GM18867 (cell line): ENCODE data around the gene KCNK18.
"Not testable (repeated sequence)": the region's sequence is repeated elsewhere in the genome, so short reads cannot be mapped to it uniquely, and the experiment has no call there.

ENCODE experiments used
- ATAC-seq: cut with Tn5 transposase; IDR thresholded peaks from one replicate; pipeline ENCODE4 v1.9.1; 2021; ENCODE audit warnings: mild to moderate bottlenecking, moderate library complexity; ENCODE audit not compliant: unreplicated experiment

The KCNK18 gene

GRCh38 chr10:117169480-117169879, 27.8 kb upstream of the KCNK18 start:
- no peak for ATAC-seq

GRCh38 chr10:117170244-117170643, 27.0 kb upstream of the KCNK18 start:
- no peak for ATAC-seq

DNA sequence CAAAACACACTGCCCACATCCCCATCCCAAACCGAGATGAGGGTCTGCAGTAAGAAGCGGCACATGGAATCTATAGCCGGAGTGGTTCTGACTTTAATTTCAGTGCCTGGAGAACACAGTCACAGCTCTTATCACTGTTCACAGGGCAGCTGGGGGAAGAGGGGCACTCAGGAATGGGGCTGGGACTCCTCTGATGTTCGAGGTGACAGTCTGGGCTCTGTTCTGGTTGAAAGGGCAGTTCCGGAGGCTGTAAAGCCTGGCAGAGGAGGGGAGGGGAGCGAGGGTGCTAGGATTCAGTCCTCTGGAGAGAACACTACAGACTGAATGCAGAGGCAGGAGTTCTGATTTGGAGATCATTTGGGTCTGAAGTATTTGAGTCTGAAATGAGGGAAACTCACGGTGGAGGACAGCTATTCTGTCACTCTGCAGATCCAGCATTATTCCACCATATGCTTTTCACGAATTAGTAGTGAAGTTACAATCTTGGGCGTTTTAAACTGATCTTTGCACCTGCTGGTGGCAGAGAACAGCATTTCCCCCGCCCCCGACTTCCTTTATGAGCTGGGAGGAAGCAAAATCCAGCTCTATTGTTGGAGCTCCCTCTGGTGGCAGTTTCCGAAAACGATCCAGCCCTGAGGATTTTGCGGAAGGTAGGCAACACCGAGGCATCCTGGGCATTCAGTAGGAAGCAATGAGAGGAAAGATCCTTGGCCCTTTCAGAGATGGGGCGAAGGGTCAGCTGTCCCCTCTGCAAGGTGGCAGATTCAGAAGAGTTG, 22.7 kb upstream of the KCNK18 start:
- ATAC-seq: peak; percentile 84

DNA sequence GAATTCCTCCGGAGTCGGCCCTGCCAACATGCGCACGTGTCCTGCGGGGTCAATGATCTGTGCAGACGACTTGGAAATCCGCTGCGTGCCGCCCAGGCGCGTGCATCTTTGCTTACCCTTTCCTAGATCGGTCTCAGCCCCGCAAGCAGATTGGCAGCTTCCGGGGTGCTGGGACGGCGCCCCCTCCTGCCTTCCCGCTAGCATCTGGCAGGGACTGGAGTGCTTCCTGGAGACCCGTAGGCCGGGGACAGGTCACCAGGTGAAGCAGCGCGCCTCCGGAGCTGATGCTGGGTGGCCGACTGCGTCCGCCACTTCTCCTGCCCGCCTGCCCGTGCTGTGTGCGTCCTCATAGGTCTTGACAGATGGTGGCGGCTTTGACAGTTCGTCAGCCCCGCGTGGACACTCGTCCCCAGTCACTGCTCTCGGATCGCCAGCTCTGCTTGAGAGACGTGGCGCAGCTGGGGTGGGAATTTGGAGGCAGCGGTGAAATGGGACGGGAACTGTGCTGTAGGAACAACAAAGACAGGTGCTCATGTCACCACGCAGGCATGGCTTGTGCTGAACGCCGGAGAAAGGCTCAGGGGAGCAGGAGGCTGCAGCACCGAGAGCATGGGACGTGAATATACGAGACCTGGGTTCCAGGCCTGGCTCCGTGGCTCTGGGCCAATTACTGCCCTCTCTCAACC, 21.9 kb upstream of the KCNK18 start:
- ATAC-seq: peak; percentile 42

- peak; percentile 69 for ATAC-seq
Measured at GRCh38 chr10:117175901-117176534, 21.3 kb upstream of the KCNK18 start.

- ATAC-seq: no peak
Measured at GRCh38 chr10:117178190-117178589, 19.1 kb upstream of the KCNK18 start.

- no peak for ATAC-seq
Measured at GRCh38 chr10:117184296-117184695, 13.0 kb upstream of the KCNK18 start.

- no peak for ATAC-seq
Measured at GRCh38 chr10:117184821-117185220, 12.5 kb upstream of the KCNK18 start.

DNA sequence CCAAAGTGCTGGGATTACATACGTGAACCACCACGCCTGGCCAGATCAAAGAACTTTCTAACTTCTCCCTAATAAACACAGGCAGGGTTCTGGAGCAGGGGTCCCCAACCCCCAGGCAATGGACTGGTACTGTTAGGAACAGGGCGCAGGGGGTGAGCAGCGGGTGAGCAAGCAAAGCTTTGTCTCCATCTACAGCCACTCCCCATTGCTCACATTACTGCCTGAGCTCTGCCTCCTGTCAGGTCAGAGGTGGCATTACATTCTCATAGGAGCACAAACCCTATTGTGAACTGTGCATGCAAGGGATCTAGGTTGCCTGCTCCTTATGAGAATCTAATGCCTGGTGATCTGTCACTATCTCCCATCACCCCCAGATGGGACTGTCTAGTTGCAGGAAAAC, 11.5 kb upstream of the KCNK18 start:
- ATAC-seq: not testable (repeated sequence)

- no peak for ATAC-seq
Measured at GRCh38 chr10:117186832-117187615, 10.3 kb upstream of the KCNK18 start.

DNA sequence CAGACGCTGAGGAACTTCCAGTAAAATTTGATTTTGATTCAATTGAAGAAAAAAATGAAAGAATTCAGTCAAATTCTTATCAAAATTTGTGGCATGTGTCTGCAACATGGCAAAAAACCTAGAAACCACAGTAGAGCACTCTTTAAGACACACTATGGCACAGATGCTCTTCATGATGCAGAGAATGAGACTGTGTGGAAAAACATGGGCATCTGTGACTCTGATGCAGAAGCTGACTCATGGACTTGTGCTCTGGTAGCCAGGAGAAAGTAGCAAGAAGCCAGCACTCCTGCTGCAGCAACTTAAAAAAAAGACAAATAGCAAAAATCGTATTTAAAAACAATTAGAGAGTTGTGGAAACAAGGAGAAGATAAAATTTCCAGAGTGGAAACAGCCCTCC, 8.9 kb upstream of the KCNK18 start:
- ATAC-seq: no peak

GRCh38 chr10:117189557-117189956, 7.7 kb upstream of the KCNK18 start:
- no peak for ATAC-seq

DNA sequence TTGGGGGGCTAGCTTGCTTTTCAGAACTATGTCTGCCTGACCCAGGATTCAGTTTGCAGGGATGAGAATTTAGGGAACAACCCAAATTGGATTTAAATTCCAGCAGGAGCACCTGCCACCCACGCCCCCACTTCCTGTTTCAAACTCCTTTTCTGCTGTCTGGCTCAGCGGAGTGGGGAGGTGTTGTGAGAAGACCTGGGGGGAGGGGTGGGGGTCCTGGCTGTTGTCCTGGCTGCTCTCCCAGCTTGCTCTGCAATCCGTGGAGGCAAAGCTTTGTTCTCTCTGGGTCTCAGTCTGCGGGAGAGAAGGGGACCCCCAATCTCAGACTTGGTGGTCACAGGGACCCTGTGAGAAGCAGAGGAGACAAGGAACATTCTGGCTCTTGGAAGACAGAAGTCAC, 799 bp downstream of the KCNK18 start:
- no peak for ATAC-seq

- ATAC-seq: no peak
Measured at GRCh38 chr10:117201826-117202225, 4.5 kb downstream of the KCNK18 start.

DNA sequence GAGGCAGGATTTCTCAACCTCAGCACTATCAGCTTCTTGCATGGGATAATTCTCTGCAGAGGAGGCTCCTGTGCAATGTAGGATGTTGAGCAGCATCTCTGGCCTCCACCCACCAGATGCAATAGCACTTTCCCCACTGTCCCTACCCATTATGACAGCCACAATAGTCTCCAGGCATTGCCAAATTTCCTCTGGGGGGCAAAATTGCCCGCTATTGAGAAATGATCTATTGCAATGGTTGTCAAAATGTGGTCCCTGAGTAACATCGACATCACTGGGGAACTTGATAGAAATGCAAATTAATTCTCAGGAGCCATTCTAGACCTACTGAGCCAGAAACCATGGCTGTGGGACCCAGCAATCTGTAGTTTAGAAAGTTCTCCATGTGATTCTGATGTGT, 7.0 kb downstream of the KCNK18 start:
- ATAC-seq: no peak

DNA sequence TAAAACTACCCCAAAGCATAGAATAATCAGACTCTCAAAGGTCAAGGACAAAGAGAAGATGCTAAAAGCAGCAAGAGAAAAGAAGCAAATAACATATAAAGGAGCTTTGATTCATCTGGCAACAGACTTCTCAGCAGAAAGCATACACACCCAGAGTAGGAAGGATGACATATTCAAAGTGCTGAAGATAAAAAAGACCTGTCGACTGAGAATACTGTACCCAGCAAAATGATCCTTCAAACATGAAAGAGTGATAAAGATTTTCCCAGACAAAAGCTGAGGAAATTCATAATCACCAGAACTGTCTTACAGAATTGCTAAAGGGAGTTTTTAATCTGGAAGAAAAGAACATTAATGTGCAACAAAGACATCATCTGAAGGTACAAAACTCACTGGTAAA, 14.9 kb downstream of the KCNK18 start:
- ATAC-seq: no peak

- no peak for ATAC-seq
Measured at GRCh38 chr10:117214401-117214800, 17.1 kb downstream of the KCNK18 start.

DNA sequence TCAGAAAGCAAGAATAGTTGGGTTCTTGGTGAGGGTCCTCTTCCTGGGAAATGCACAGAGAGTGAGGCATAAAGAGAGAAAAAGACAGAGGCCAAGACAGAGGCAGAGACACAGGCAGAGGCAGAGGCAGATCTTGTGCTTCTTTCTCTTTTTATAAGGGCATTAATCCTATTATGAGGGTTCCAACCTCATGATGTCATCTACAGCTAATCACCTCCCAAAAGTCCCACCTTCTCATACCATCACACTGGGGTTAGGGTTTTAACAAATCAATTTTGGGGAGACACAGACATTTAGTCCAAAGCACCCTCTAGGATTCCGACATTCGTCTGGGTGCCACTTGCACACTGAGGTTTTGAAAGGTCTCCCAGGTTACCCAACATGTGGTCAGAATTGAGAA, 17.8 kb downstream of the KCNK18 start:
- ATAC-seq: no peak

GRCh38 chr10:117216028-117216427, 18.7 kb downstream of the KCNK18 start:
- ATAC-seq: no peak

DNA sequence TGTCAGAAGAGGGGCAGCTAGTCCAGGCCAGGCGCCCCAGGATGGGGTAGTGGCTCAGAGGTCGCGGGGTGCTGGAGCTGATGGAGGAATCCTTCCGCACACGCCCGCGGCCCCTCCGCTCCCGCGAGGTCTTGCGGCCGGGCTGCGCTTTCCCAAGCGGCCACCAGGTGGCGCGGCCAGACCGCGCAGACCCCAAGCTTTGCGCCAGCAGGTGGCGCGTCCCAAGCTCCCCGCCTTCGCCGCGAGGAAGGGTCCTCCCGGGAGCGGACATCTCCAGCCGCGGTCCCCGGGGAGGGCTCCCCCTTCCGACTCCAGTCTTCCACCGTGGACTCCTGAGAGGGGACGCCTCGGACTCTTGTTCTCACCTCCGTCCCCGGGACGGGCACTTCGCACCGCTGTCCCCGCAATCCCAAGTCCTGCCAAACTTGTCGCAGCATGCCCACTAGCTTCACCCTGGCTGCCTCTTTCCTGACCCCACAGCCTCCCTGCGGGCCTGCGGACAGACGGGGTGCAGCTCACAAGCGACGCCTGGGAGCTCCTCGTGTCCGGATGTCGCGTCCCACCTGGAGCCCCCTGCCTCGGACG, 19.4 kb downstream of the KCNK18 start:
- peak; percentile 85 for ATAC-seq

DNA sequence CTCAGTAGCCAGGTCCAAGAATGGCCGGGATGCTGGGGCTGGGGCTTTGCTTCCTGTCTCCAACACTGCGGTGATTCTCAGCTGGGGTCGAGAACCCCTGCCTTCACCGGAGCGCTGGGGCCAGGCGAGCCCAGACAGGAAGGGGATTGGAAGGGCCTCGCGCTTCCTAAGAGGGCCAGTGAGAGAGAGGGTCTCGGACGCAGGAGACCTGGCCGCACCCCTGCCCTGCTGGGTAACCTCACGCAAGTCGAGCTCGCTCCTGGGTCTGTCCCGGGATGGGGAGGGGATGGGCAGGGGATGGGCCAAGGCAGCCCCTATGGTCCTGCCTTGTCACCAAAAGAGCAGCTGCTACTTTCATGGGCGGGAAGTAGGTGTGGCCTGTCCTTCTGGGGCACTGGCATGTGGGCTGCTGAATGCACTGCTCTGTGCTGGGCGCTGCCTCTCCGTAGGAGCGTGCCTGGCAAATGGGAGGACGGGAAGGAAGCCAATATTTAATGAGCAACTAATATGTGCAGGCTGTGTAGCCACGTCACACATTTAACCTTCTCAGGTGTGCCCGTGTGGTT, 20.0 kb downstream of the KCNK18 start:
- ATAC-seq: no peak
